ENCODE results near the gene CASKIN1. TPM values are rescaled to one million over a fixed set of nuclear protein-coding genes. Genes with fewer than 3 reads are reported as not detected.

CASKIN1 gene
- total RNA-seq, 2 donors from 2014 or later = 0.66 to 0.78 TPM

DNA sequence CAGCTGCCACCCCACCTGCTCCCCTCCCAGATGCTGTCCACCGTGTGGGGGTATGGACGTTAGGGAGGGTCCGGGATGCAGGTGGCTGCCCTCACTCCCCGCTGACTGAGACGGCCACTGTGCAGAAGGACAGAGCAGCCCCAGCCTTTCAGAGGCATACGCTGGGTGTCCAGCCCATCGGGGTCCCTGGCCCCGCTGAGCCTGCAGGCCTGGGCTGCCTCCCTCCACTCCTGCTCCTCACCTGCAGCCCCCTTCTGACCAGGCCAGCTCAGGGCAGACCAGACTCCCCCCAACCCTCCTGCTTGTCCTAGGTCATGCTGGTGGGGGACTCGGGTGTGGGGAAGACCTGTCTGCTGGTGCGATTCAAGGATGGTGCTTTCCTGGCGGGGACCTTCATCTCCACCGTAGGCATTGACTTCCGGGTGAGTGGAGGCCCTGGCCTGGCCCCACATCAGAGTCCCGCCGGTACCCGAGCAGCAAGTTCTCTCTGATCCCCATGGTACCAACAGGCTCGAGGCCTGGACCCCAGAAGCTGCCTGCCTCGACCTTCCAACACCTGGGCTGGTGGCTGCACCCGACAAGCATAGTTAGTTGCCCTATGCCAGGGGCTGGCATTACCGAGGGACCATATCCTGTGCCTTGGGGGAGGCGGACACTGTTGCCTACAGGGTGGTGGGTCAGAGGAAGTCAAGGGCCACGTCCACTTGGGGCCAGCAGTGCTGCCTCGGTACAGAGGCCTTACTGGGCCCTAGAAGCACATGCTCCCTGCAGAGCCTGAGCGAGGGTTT lies 46.6 kb downstream of the CASKIN1 start:
- Histone ChIP-seq H3K27ac (peak overlapping the region; percentile 88 to 95 (median 91)), H3K36me3 (replicated peaks in 1 of 2; ENCODE audit: insufficient read depth in 1 of 2, low read depth in 2 of 2) (no peaks in the 10 kb centered on the region), H3K4me3 (no peak overlapping the region), H3K9me3 (no peaks in the 10 kb centered on the region), H3K4me1 (peaks cover 72% of the 10 kb centered on the region), H3K27me3 (no peaks in the 10 kb centered on the region)
- ATAC-seq (no peak), DNase-seq (peak in 2 of 4 donors; percentile 40 to 41)
- intact Hi-C loops (cut with DNase I) = no loop called here
- 34 to 55% methylated on average over 2 to 24 of the region's 24 CpGs for WGBS, 2 donors
- TF ChIP-seq, protein P1, sequence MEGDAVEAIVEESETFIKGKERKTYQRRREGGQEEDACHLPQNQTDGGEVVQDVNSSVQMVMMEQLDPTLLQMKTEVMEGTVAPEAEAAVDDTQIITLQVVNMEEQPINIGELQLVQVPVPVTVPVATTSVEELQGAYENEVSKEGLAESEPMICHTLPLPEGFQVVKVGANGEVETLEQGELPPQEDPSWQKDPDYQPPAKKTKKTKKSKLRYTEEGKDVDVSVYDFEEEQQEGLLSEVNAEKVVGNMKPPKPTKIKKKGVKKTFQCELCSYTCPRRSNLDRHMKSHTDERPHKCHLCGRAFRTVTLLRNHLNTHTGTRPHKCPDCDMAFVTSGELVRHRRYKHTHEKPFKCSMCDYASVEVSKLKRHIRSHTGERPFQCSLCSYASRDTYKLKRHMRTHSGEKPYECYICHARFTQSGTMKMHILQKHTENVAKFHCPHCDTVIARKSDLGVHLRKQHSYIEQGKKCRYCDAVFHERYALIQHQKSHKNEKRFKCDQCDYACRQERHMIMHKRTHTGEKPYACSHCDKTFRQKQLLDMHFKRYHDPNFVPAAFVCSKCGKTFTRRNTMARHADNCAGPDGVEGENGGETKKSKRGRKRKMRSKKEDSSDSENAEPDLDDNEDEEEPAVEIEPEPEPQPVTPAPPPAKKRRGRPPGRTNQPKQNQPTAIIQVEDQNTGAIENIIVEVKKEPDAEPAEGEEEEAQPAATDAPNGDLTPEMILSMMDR (IDR thresholded peaks at IDR 0.05) = no peak
- peak in 1 of 3 donors; percentile 7 for TF ChIP-seq POLR2A (IDR thresholded peaks at IDR 0.05)

DNA sequence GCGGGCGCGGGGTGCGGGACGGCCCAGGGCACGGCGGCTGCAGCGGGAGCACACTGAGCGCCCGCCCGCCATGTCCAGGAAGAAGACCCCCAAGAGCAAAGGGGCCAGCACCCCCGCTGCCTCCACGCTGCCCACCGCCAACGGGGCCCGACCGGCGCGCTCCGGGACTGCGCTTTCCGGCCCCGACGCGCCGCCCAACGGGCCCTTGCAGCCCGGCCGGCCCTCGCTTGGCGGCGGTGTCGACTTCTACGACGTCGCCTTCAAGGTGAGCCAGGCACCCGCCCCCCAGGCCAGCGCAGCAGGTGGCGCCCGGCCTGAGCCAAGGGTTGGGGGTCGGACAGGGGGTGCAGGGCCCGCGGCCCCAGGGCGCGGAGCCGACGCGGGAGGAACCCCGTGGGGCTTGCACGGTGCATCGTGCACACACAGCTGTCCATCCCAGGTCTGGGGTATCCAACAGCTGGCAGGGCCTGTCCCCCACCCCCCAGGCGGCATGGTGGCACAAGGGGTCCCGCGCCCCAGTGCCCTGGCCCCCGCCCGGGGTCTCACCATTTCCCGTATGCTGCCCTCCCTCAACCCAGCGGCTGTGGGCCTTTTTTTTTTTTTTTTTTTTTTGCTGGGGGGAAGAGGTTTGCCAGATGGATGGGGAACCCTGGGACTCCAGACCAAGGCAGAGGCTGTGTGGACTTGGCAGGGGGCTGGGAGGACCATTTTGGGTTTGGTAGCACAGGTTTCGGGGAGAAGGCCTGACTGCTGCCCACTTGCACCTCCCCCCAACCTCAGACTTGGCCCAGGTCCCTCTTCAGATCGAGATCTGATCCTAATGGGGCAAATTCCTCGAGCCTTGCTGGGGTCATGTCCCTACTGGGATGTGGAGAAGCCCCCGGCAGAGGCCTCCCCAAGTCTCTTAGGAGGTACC lies 47.4 kb downstream of the CASKIN1 start:
- peaks cover 69% of the 10 kb centered on the region for H3K4me1 ChIP-seq

DNA sequence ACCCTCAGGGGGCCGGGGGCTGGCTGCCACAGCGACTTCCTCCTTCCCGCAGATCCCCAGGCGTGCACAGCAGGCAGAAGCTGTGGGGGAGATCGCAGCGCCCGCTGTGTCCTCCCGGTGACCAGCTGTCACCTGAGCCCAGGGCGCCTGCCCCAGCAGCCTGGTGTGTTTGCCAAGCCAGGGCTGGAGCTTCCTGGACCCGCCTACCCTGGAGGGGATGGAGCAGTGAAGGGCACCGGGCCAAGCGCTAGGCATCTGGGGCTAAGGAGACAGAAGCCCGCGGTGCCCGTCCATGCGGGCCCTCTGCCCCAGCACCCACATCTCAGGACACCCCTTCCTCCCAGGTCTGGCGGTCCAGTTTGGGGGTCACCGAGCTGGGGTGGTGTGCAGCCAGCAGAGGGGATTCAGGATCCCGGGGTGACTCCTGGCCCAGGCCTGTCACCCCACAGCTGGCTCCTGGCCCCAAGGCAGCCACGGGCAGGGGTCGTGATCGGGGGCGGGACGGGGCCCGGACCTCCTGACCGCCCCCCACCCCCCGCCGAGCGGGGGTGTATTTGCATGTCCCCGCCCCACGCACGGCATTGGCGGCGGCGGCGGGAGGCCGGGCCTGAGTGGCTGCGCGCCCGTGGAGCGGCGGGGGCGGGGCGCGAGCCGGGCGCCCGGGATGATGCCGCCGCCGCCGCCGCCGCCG lies 48.3 kb downstream of the CASKIN1 start, which contains the start of gene RAB26:
Gene RAB26, plus strand, starts transcription at position 645 of the 691 bp plus-strand sequence. CDS start 159 bp downstream, outside the sequence.
- Histone ChIP-seq H3K4me3 (peak within 1 kb of the TSS; percentile 34 to 39), H3K4me1 (peaks cover 60% of the 10 kb centered on the region), H3K36me3 (replicated peaks in 1 of 2; ENCODE audit: insufficient read depth in 1 of 2, low read depth in 2 of 2) (no peaks in the 10 kb centered on the region), H3K27ac (peak within 1 kb of the TSS; percentile 88 to 95 (median 91)), H3K27me3 (no peaks in the 10 kb centered on the region), H3K9me3 (no peaks in the 10 kb centered on the region)
- 0 to 1% methylated on average over 1 to 53 of the region's 55 CpGs for WGBS, 2 donors
- ATAC-seq = peak; percentile 86
- TF ChIP-seq, protein P1 (IDR thresholded peaks at IDR 0.05) = no peak
- peak; percentile 73 to 90 (median 90) for TF ChIP-seq POLR2A (IDR thresholded peaks at IDR 0.05)
- intact Hi-C loops (cut with DNase I) = no loop called here
- peak; percentile 95 to 99 (median 96) for DNase-seq

More for the DNA sequence above, 47.4 kb downstream of the CASKIN1 start:
- intact Hi-C loops (cut with DNase I) = no loop called here
- DNase-seq = peak; percentile 59 to 72 (median 66)
- Histone ChIP-seq H3K27me3 (no peaks in the 10 kb centered on the region), H3K27ac (peak overlapping the region; percentile 88 to 95 (median 91)), H3K36me3 (replicated peaks in 1 of 2; ENCODE audit: insufficient read depth in 1 of 2, low read depth in 2 of 2) (no peaks in the 10 kb centered on the region), H3K4me3 (peak overlapping the region; percentile 34 to 39), H3K9me3 (no peaks in the 10 kb centered on the region)
- ATAC-seq = peak; percentile 17
- TF ChIP-seq, protein P1 (IDR thresholded peaks at IDR 0.05) = peak in 2 of 7 experiments; percentile 30 to 35
- TF ChIP-seq POLR2A (IDR thresholded peaks at IDR 0.05) = no peak
- WGBS, 2 donors = 2% methylated on average over 9 to 61 of the region's 62 CpGs

DNA sequence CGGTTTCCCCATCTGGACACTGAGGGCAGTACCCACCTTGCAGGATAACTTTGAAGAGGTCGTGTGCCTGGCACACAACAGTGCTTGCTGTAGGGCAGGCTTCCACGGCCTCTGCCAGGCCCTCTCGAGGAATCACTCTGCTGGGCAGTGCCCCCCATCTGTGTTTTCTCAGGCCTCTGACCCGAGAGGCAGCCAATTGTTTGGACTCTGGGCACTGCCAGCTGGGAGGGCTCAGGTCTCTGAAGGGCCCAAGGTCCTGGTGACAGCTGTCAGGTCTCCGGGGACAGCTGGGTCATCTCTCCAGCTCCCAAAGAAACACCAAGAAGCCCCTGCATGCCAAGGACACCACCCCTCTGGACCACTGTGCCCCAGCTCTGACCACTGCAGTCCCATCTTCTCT lies 49.0 kb downstream of the CASKIN1 start:
- no peak for TF ChIP-seq POLR2A (IDR thresholded peaks at IDR 0.05)
- TF ChIP-seq, protein P1 (IDR thresholded peaks at IDR 0.05) = no peak
- no peaks in the 10 kb centered on the region for H3K9me3 ChIP-seq
- peaks cover 53% of the 10 kb centered on the region for H3K4me1 ChIP-seq
- peak overlapping the region; percentile 88 to 95 (median 91) for H3K27ac ChIP-seq
- WGBS, 2 donors = 50% methylated on average over 6 of the region's 6 CpGs; no CpG with 5 or more reads in 1 of the 2 donors
- ATAC-seq (no peak), DNase-seq (peak in 1 of 4 donors; percentile 28)
- H3K27me3 ChIP-seq = no peaks in the 10 kb centered on the region
- intact Hi-C loops (cut with DNase I) = no loop called here
- H3K4me3 ChIP-seq = no peak overlapping the region
- no peaks in the 10 kb centered on the region for H3K36me3 ChIP-seq (replicated peaks in 1 of 2; ENCODE audit: insufficient read depth in 1 of 2, low read depth in 2 of 2)
